Mononuclear cell (primary cell): ENCODE measurements around the gene DDC. TPM values are rescaled to one million over a fixed set of nuclear protein-coding genes. Genes with fewer than 3 reads are reported as not detected.

Experiments
- H3K27me3 ChIP-seq: 2 replicates; pipeline ENCODE4 v1.6.0; 2011; ENCODE audit warnings: low read length, control low read depth; ENCODE audit not compliant: insufficient read depth
- H3K4me1 ChIP-seq: 2 replicates; pipeline ENCODE4 v1.5.1; 2011; ENCODE audit warnings: mild to moderate bottlenecking, low read length, control low read depth; ENCODE audit not compliant: insufficient read depth
- H3K4me3 ChIP-seq: 2 replicates; pipeline ENCODE4 v1.5.1; 2011; ENCODE audit warnings: mild to moderate bottlenecking, low read length, moderate library complexity
- H3K9me3 ChIP-seq: 2 replicates; pipeline ENCODE4 v1.5.1; 2011; ENCODE audit warnings: low read depth, mild to moderate bottlenecking, control low read depth, low read length
- total RNA-seq: library from RNA; depleted of rRNA; stranded (reverse); fragments of >200 nt; gene quantifications from one replicate; pipeline ENCODE4 v1.2.3, GENCODE V29; 2012

Gene DDC
- total RNA-seq, 1 donor: not detected

DNA sequence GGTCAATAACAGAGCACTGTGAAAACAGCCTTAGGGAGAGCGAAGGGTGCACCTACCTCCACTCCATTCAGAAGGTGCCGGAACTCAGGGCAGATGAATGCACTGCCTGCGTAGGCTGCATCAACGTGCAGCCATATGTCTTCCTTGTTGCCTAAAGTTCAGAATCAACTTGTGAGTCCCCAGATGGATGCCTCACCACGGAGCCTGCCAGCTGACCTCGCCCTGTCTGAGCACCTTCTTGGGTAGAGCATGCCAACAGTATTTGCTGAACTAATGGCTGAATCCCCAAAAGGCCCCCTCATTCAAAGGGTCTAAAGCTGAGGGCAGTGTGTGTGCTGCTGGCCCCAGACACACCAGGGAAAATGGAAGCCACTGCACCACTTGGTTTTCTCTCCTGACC is 66.1 kb downstream of the DDC start:
- Histone ChIP-seq H3K4me3 (no peak overlapping the region), H3K27me3 (peaks cover 6% of the 10 kb centered on the region), H3K9me3 (no peaks in the 10 kb centered on the region), H3K4me1 (no peaks in the 10 kb centered on the region)

DNA sequence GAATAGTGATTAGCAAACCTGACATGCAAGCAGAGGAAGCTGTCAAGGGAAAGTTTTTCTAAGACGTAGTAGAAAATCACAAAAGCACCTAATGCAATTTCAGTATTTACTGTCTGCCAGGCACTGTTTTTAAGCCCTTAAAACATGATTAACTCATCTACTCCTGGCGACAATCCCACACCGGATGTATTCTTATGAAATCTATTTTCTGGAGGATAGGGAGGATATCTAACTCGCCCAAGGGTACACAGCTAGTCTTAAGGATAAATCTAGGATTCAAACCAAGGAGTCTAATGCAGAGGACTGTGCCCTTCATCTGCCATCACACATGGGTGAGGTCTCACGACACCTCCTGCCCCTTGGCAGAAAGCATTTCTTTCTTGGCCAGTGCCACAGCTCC is 67.2 kb downstream of the DDC start:
- Histone ChIP-seq H3K27me3 (peaks cover 6% of the 10 kb centered on the region), H3K4me3 (no peak overlapping the region), H3K4me1 (no peaks in the 10 kb centered on the region), H3K9me3 (no peaks in the 10 kb centered on the region)

DNA sequence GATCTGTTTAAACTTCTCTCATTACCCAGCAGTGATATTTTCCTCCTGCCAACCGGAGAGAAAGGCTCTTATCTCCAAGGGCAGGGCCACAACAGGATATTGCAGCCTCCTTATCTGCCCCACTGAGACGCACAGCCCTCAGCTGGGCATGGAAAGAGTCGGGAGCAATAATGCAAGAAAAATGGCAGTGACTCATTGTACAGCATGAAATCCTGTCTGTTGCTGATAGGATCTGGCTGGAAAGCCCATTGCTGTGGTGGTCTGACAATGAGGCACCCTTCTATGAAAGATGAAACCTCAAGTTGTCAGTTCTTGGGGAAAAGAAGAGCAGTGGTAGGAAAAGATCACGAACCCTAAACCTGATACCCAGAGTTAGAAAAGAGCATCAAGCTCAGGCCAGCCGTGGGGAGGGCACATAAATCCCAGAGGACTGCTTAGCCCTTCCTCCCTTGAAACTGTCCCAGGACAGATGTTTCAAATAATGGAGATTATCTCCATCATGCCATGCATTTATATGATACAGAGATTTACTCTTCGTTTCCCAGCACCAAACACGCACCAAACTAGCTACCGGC is 68.0 kb downstream of the DDC start:
- peaks cover 6% of the 10 kb centered on the region for H3K27me3 ChIP-seq
- no peak overlapping the region for H3K4me3 ChIP-seq
- H3K9me3 ChIP-seq: no peaks in the 10 kb centered on the region
- no peaks in the 10 kb centered on the region for H3K4me1 ChIP-seq

DNA sequence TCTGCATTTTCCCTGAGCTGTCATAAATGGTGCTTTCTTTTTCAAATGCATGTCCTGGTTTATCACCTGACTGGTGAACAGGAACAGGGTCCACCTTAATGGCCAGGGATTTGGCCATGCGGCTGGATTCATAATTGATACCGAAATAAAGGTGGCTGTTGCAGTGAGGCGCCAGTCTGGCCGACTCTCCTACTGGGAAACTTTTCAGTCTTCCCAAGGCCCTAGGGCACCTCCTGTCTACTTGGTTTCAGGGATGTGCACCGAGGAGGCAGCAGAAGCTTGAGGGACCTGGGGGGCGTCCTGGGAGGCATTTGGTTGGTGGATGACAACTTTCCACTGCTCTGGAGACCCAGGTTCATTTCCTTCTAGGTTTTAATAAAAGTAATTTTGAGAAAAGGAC is 68.6 kb downstream of the DDC start:
- Histone ChIP-seq H3K4me3 (no peak overlapping the region), H3K9me3 (no peaks in the 10 kb centered on the region), H3K4me1 (no peaks in the 10 kb centered on the region), H3K27me3 (peaks cover 6% of the 10 kb centered on the region)

DNA sequence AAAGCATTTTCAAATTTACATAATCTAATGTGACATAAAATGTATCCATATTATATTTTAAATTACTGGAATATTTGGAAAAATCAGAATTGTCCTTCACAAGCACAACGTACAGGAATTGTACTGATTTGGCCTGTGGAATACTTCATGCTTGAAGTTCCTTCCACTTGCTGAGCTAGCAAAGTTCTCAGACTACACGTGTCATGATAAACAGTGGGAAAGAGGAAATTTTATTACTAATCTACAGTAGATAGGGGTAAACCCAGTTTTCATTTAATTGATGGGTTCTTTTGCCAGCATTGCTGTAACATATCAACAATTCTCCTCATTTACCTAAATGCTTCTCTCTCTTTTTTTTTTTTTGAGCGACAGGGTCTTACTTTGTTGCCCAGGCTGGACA is 69.5 kb downstream of the DDC start:
- no peak overlapping the region for H3K4me3 ChIP-seq
- peaks cover 6% of the 10 kb centered on the region for H3K27me3 ChIP-seq
- H3K9me3 ChIP-seq: no peaks in the 10 kb centered on the region
- H3K4me1 ChIP-seq: no peaks in the 10 kb centered on the region

DNA sequence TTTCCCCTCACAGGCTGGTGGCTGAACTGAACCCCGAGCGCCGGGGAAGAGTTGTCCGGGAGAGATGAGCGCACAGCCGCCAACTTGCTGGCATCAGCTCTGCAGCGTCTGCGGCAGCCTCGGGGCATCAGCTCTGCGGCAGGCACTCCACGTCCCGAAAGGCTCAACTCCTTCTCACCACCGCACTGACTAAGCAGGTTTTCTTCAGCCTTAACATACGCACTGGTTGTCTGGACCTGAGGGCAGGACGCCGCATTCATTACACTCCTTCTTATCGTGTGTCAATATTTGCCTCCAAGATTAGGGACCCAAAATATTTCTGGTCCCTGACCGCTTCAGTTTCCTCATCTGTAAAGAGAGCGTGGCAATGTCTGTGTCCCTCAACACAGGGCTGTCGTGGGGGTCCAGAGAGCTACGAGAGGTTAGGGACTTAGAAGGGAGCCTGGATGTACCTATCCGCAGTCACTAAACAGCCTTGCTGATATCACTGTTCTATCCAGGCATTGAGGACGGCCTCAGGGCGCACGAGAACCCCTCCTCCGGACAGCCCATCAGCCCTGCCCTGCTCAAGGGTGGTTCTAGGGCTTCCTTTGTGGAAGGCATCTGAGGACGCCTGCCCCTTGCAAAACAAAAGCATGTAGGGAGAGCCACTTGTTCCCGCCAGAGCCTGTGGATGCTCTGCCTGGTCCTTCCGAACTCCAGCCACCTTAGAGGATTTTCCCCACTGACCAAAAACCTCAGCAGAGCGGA is 72.3 kb downstream of the DDC start:
- Histone ChIP-seq H3K4me3 (no peak overlapping the region), H3K27me3 (peaks cover 6% of the 10 kb centered on the region), H3K4me1 (no peaks in the 10 kb centered on the region), H3K9me3 (no peaks in the 10 kb centered on the region)

DNA sequence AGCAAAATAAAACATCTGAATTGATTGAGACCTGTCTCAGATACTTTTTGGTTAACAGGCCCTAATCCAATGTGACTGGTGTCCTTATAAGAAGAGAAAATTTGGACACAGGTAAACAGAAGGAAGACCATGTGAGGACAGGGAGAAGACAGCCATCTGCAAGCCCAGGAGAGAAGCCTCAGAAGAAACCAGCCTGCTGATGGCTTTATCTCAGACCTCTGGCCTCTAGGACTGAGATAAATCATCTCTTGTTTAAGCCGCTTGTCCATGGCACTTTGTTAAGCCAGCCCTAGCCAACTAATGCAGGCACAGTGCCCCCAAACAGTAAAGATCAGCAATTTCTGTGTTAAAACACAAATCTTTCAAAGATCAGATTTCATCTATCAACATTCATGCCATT is 73.3 kb downstream of the DDC start:
- Histone ChIP-seq H3K27me3 (peaks cover under 1% of the 10 kb centered on the region), H3K4me1 (no peaks in the 10 kb centered on the region), H3K9me3 (no peaks in the 10 kb centered on the region), H3K4me3 (no peak overlapping the region)

DNA sequence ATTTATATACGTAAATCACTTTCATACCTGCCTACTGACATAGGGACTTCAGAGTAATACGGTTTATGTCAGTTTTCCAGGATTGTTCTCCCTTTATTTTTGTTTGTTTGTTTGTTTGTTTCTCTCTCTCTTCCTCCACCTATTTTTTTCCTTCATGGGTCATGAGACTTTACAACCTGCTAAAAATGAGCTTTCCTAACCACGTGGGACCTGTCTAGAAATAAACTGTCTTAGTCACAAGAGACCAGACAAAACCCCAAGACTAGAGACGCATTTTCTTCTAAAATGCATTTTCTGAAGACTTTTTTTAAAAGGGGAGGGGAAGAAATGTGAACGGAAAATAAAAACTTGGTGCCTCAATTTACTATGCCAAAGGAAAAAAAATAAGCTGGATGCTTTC is 74.0 kb downstream of the DDC start:
- Histone ChIP-seq H3K4me1 (no peaks in the 10 kb centered on the region), H3K4me3 (no peak overlapping the region), H3K9me3 (no peaks in the 10 kb centered on the region), H3K27me3 (no peaks in the 10 kb centered on the region)

DNA sequence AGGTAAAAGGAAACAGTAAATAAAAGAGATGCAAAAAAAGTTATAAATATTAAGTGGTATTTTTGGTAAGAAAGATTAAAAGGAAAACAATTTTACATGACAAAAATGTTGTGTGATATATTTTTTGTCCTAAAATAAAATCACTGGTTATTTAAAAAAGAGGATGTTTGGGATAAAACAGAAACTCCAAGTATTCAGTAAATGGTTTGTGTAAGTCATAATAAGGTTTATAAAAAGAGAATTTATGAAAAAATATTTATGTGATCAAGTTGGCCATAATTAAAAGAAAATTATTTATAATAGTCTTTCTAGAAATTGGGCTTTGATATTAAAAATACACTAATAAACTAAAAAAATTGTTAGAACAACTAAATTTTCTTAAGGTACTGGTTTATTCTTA is 76.8 kb downstream of the DDC start:
- Histone ChIP-seq H3K4me3 (no peak overlapping the region), H3K9me3 (no peaks in the 10 kb centered on the region), H3K4me1 (no peaks in the 10 kb centered on the region), H3K27me3 (no peaks in the 10 kb centered on the region)

DNA sequence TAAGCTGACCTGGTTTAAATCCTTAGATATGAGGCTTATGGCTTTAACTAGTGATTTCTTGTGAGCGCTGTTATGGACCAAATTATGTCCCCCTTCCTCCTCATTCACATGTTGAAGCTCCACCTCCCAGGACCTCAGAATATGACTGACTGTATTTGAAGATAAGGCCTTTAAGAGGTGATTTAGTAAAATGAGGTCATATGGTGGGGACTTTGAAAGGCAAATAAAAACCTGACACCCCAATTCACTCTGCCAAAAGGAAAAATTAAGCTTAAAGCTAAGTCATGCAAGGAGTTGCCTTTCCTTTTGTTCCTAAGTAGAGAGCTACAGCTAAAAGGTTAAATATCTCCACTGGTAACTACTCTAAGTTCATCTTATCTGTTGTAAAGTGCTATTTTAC is 78.7 kb downstream of the DDC start:
- Histone ChIP-seq H3K4me1 (no peaks in the 10 kb centered on the region), H3K9me3 (no peaks in the 10 kb centered on the region), H3K4me3 (no peak overlapping the region), H3K27me3 (no peaks in the 10 kb centered on the region)

DNA sequence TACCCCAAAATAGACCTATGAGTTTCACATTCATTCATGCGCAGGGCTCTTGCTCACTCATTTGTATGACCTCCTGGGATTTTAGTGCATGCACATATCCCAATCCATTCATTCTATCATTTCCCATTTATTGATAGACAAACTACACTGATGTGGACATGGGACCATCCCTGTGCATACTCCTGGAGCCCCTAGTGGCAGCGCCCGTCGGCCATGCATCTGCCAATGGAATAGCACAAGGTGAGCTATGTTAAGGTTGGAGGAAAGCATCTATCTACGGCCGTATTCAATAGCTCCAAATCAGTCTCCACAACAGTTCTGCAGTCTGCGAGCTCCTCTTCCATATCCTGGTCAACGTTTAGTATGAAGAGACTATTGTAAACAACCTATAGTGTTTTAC is 83.3 kb downstream of the DDC start:
- Histone ChIP-seq H3K27me3 (no peaks in the 10 kb centered on the region), H3K4me1 (no peaks in the 10 kb centered on the region), H3K4me3 (no peak overlapping the region), H3K9me3 (no peaks in the 10 kb centered on the region)

DNA sequence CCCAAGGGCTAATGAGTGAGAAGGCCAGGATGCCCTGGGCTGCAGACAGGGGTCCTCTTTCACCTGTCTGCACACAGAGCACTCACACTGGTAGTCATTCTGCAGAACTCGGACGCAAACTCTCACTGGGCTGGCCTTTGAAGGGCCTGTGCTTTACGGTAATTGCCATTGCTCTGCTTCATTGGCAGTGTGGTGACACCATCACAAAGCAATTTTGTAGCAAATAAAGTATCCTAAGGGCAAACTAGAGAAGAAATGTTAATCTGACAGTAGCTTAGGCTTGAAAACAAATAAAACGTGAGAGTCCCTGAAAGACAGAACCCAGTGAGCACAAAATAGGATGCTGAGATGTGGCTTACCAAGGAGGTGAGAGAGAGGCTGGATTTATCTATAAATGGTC is 84.4 kb downstream of the DDC start:
- Histone ChIP-seq H3K4me1 (no peaks in the 10 kb centered on the region), H3K9me3 (no peaks in the 10 kb centered on the region), H3K27me3 (no peaks in the 10 kb centered on the region), H3K4me3 (no peak overlapping the region)

DNA sequence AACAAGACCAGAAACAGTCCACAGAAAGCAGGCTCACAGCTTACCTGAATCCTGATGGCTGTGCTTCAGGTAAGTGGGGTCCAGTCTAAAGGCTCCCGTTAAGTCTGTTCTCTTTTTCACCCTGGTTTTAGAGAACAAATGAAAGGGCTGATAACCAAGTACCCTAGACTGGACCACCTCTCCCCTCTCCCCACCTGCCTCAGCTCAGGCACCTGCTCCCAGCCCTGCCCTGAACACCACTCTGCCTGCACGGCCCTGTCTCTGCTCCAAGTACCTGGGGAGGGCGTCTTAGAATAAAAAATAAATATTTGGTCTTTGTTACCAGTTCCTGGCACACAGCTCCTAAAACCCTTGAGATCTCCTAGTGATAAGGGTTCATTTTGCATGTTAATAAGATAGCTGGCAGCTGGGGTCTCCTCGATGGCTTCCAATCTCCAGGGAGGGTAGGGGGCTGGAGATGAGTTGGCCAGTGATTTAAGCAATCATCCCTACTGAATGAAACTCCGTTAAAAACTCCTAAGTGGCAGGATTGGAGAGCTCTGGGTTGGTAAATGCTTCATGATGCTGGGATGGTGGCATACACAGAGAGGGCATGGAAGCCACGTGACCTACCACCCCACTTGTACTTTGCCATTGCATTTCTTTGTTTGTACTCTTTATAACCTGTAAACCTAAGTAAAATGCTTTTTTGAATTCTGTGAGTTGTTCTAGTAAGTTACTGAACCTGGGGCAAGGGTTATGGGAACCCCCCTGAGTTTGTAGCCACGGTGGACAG is 85.3 kb downstream of the DDC start:
- Histone ChIP-seq H3K4me1 (no peaks in the 10 kb centered on the region), H3K9me3 (no peaks in the 10 kb centered on the region), H3K4me3 (no peak overlapping the region), H3K27me3 (no peaks in the 10 kb centered on the region)

DNA sequence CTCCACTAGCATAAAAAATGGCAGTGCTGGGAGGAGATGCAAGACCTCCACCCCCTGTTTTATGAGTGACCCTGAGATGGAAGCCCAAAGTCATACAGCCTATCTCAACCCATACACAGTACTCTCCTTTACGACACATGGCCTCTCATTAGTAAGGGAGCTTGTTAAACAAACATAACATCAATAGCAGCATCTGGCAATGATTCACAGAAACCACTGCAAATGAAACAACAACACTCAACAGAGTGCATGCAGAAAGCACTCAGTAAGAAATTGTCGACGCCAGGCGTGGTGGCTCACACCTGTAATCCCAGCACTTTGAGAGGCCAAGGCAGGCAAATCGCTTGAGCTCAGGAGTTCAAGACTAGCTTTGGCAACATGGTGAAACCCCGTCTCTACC is 87.6 kb downstream of the DDC start:
- no peaks in the 10 kb centered on the region for H3K9me3 ChIP-seq
- no peak overlapping the region for H3K4me3 ChIP-seq
- no peaks in the 10 kb centered on the region for H3K27me3 ChIP-seq
- H3K4me1 ChIP-seq: no peaks in the 10 kb centered on the region

DNA sequence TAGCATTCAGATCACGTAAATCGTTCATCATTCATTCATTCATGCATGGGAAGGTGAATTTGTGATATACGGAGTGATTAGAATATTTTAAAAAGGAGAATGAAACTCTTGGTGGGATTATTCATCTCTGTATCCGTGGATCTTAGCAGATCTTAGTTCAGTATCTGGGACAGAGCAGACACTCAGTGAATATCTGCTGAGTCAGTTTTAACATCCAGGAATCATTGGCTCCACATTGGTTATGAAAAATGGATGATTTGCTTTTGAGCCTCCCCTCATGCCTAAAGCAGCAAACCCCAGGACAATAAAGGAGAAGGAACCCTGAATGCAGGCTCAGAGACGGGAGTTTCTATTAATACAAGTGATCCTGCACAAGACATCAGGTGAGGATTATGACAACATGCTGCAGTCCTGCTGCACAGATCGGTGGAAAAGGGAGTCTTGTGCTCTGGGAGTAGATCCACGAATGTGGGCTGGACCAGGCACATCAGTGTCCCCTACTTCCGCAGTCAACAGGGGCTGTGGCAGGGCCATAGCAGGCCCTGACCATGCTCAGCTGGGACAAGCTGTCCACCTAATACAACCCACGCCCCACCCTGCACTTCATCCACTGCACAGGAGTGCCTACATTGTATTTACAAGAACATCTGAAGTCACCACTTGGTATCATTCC is 88.1 kb downstream of the DDC start:
- no peaks in the 10 kb centered on the region for H3K27me3 ChIP-seq
- H3K4me1 ChIP-seq: no peaks in the 10 kb centered on the region
- H3K4me3 ChIP-seq: no peak overlapping the region
- H3K9me3 ChIP-seq: no peaks in the 10 kb centered on the region
